COLO668 (cell line): ENCODE measurements around the gene CCL11.

ENCODE experiments used
- DNase-seq: peaks from one replicate; lab custom pipeline; 2025; ENCODE audit not compliant: unreplicated experiment; lab: John Stamatoyannopoulos, UW

Gene CCL11

GRCh38 chr17:34285286-34285792 is at the start of gene CCL11:
Gene CCL11, plus strand, starts transcription at chr17:34285742. Its CDS starts 67 bp downstream, at chr17:34285809.
- no peak for DNase-seq

DNA sequence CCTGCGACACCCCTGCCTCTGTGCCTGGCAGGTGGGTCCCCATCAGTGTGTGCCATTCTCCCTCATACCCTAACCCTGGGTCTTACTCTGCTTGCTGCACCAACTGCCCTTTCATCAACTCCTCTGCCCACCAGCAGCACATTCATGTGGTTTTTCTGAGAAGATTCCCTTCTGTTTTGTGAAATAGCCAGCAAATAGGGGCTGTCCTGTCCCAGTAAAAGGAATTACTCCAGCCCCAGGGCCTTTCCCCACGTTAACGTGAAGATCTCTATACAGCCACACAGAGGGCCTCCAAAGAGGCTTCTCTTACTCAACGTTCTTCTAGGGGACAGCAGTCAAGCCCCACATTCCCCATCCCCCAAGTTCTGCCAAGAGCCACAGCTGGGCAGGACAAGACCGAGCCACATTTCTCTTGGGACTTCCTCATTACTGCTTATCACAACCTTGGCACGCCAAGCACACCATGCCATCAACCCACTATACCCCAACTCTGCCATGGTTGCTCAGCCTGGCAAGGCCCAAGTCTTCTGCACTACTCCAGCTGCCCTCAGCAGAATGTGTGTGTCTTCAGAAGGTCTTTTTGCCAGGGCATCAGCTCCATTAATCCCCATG is 49.2 kb upstream of the CCL11 start:
- DNase-seq, result no peak

GRCh38 chr17:34237458-34237857 is 48.1 kb upstream of the CCL11 start:
- no peak for DNase-seq

DNA sequence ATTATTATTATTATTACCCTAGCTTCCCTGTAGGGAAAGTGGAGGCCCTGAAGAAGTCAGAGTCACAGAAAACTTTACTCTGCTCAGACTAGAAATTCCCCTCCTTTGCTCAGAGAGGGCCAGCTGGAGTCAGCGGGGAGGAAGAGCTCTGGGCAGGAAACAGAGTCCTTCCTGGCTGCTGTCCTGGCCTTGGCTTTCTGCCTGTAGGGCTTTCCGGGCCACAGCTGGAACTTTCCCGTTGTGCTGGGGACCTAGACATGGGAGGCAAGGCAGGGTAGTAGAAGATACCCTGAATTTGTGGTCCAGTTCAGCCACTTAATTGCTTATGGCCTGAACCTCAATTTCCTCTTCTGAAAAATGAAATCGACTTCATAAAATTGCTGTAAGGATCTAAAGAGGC is 44.5 kb upstream of the CCL11 start:
- DNase-seq, result no peak

- no peak for DNase-seq
These were observed 42.8 kb upstream of the CCL11 start for GRCh38 chr17:34242587-34243363.

- no peak for DNase-seq
These were observed 41.9 kb upstream of the CCL11 start for GRCh38 chr17:34243364-34244320.

DNA sequence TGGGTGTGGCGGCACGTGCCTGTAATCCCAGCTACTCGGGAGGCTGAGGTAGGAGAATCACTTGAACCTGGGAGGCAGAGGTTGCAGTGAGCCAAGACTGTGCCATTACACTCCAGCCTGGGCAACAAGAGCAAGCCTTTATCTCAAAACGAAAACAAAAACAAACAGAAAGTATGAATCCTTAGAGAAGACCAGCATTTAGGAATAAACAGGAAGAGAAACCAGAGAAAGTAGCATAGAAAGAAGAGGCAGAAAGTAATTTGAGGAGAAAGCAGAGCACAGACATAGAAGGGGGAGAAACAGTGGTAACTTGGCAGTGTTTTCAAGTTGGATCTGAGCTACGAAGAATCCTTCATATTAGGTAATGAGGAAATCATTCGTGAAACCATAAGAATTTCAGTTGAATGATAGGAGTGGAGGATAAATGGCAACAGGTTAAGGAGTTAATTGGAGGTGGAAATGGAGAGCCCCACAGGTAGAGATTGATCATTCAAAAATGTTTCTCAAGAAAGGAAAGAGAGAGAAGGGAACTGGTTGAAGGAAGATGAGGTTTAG is 40.1 kb upstream of the CCL11 start:
- no peak for DNase-seq

- DNase-seq, result no peak
These were observed 39.1 kb upstream of the CCL11 start for GRCh38 chr17:34246446-34246845.

- no peak for DNase-seq
These were observed 38.7 kb upstream of the CCL11 start for GRCh38 chr17:34246881-34247280.

- no peak for DNase-seq
These were observed 37.0 kb upstream of the CCL11 start for GRCh38 chr17:34248511-34249024.

DNA sequence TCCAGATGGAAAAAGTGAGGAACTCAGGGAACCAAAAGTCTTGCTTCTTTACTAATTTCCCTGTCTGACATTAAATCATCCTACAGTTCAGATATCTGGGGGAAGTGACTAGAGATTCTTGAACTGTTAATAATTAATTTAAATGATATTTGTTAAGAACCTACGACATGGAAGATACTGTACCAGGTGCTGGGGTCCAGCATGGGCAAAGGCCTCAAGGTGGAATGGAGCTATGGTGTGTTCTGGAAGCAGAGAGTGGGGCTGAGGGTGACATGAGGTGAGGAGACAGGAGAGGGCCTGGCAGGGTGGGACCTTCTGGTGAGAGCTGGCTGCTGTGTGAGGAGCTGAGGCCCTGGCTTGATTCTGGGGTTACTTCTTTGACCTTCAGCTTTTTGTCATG is 36.5 kb upstream of the CCL11 start:
- DNase-seq, result no peak

- no peak for DNase-seq
These were observed 36.1 kb upstream of the CCL11 start for GRCh38 chr17:34249478-34249877.

- DNase-seq, result no peak
These were observed 34.4 kb upstream of the CCL11 start for GRCh38 chr17:34251186-34251585.

DNA sequence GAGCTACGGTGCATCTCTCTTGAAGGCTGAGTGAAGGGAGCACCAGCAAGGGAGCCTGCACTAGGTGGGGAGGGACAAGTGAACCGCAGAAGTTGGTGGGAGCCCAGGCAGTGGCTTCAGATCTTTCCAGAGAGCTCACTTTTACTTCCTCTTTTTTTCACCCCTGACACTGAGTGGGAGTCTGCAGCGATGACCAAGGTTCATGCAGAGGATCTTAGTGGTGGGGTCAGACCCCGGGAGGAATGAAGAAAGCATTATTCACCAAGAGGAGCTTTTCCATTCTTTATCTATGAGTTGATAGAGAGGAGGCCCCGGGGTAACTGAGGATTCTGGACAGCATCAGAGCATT is 33.5 kb upstream of the CCL11 start:
- no peak for DNase-seq

GRCh38 chr17:34252444-34253138 is 33.0 kb upstream of the CCL11 start:
- no peak for DNase-seq

DNA sequence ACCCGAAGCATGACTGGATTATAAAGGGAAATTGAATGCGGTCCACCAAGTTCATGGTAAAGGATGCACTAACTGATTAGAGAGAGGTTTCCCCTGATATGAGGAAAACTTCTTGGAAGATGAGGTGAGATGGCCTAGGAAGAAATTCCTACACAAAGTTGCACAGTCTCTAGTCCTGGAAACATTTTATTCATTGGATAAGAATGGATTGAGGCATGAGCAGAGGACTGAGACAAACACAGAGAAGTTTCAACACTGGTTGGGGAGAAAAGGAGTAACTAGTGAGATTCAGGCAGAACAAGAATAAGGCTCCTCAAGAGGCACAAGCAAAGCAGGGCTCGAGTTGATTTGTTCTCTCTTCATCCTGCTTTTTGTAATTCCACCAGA is 32.4 kb upstream of the CCL11 start:
- no peak for DNase-seq

GRCh38 chr17:34254146-34254545 is 31.4 kb upstream of the CCL11 start:
- no peak for DNase-seq

DNA sequence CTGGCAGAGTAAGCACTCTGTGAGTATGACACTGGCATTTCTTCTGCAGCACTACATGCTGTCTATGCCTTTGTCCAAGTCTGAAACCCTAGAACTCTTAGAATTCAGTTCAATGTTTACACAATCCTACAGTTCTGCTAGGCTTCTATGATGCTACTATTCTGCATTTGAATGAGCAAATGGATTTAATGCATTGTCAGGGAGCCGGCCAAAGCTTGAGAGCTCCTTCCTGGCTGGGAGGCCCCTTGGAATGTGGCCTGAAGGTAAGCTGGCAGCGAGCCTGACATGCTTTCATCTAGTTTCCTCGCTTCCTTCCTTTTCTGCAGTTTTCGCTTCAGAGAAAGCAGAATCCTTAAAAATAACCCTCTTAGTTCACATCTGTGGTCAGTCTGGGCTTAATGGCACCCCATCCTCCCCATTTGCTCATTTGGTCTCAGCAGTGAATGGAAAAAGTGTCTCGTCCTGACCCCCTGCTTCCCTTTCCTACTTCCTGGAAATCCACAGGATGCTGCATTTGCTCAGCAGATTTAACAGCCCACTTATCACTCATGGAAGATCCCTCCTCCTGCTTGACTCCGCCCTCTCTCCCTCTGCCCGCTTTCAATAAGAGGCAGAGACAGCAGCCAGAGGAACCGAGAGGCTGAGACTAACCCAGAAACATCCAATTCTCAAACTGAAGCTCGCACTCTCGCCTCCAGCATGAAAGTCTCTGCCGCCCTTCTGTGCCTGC is 30.7 kb upstream of the CCL11 start, which contains the start of gene CCL2:
TSS of gene CCL2 (plus strand) at position 635 of the 730 bp plus-strand sequence. CDS start at position 700, 65 bp downstream.
- no peak for DNase-seq

DNA sequence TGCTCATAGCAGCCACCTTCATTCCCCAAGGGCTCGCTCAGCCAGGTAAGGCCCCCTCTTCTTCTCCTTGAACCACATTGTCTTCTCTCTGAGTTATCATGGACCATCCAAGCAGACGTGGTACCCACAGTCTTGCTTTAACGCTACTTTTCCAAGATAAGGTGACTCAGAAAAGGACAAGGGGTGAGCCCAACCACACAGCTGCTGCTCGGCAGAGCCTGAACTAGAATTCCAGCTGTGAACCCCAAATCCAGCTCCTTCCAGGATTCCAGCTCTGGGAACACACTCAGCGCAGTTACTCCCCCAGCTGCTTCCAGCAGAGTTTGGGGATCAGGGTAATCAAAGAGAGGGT is 30.2 kb upstream of the CCL11 start:
- no peak for DNase-seq

GRCh38 chr17:34255841-34256240 is 29.7 kb upstream of the CCL11 start:
- DNase-seq, result no peak
